ENCODE data around the gene VAPA. TPM values are rescaled to one million over a fixed set of nuclear protein-coding genes. Genes with fewer than 3 reads are reported as not detected.

VAPA gene
- total RNA-seq, 1 donor from 2014 or later, result 210 TPM

GRCh38 chr18:9989481-9989880 lies 75.7 kb downstream of the VAPA start:
- intact Hi-C loops (cut with DNase I), result no loop called here
- no peak overlapping the region for H3K4me3 ChIP-seq
- DNase-seq (ENCODE audit: extremely low spot score in 2 of 2), result peak in 1 of 2 donors; percentile 85
- H3K9me3 ChIP-seq, result no peaks in the 10 kb centered on the region
- H3K27ac ChIP-seq, result no peak overlapping the region
- H3K36me3 ChIP-seq, result no peaks in the 10 kb centered on the region
- peaks cover 16% of the 10 kb centered on the region for H3K4me1 ChIP-seq
- TF ChIP-seq, protein P1, sequence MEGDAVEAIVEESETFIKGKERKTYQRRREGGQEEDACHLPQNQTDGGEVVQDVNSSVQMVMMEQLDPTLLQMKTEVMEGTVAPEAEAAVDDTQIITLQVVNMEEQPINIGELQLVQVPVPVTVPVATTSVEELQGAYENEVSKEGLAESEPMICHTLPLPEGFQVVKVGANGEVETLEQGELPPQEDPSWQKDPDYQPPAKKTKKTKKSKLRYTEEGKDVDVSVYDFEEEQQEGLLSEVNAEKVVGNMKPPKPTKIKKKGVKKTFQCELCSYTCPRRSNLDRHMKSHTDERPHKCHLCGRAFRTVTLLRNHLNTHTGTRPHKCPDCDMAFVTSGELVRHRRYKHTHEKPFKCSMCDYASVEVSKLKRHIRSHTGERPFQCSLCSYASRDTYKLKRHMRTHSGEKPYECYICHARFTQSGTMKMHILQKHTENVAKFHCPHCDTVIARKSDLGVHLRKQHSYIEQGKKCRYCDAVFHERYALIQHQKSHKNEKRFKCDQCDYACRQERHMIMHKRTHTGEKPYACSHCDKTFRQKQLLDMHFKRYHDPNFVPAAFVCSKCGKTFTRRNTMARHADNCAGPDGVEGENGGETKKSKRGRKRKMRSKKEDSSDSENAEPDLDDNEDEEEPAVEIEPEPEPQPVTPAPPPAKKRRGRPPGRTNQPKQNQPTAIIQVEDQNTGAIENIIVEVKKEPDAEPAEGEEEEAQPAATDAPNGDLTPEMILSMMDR (IDR thresholded peaks at IDR 0.05), result no peak
- TF ChIP-seq POLR2A (IDR thresholded peaks at IDR 0.05) (no peak), POLR2AphosphoS5 (IDR thresholded peaks at IDR 0.05; ENCODE audit: insufficient read depth in 1 of 2, low read depth in 1 of 2) (no peak)
- no peaks in the 10 kb centered on the region for H3K27me3 ChIP-seq

DNA sequence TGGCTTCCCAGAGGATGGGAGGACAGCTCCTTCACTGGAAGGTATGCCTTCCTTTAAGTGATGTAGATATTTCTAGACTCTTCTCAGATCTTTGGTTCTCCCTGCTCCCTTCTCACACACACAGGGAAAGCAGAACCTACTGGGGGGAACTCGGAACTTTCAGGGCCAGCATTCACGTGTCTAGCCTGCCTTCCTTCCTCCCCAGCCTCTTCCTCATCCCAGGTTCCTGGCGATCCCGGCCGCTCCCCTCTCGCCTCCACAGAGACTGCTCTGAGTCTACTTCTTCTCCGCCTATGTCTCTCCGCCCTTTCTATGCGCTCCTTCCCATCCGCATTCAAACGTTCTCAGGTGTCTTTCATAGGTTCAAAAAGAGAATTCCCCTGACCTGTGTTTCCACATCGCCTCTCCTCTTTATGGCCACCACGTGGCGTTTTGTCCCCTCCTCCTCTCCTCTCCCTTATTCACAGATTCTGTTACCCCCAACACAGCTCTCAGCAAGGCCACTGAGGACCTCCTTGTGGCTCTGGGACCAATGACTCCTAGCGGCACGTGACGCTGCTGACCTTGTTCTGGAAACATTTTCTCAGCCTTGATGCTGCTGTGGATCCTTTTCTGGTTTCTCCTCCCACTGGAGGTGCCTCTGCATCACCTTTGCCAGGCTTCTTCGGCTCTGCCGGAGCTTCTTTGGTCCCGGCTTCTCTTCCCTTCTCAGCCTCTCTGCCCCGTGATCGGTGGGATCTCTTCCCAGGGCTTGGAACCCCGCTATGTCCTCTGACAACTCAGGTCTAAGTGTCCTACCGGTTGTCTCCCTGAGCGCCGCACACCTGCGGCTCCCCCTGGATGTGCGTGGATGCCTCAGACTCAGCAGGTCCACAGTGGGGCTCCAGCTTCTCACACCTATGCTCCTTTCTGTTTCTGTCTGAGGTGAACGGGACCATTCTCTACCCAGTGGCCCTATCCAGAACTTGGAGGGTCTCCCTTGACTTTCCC lies 77.5 kb downstream of the VAPA start:
- intact Hi-C loops (cut with DNase I), result no loop called here

DNA sequence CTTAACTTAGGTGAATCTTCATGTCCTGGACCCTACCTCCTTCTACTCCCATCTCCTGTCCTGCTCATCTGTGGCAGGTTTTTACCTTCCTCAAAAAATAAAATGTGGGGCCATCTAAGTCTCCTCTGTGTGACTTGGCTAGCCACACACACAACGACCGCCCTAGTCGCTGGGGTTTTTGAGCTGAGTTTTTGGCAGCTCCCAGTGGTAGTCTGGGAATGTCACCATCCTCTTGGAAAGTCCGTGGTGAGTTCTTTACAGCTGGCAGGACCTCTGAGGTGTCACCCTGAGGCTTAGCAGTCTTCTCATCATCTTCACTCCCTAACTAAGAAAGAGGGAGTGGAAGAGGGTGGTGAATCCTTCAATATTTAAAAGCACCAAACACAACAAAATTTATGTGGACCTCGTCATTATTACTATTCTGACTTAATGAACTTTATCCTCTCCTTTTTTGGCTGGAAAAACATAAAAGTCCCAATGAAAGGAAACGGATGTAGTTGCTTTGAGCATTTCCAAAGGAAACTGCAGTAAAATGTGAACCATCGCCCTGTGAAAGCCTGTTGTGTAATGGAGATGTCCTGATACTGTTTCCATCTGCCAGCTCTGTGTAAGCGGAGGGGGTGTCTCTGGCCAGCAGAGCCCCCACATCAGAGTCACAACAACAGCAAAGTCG lies 78.6 kb downstream of the VAPA start:
- H3K4me3 ChIP-seq, result no peak overlapping the region
- peak overlapping the region; percentile 39 for H3K27ac ChIP-seq
- intact Hi-C loops (cut with DNase I), result no loop called here
- H3K27me3 ChIP-seq, result no peaks in the 10 kb centered on the region
- DNase-seq (ENCODE audit: extremely low spot score in 2 of 2), result peak; percentile 70 to 90
- H3K36me3 ChIP-seq, result no peaks in the 10 kb centered on the region
- no peaks in the 10 kb centered on the region for H3K9me3 ChIP-seq
- peaks cover 34% of the 10 kb centered on the region for H3K4me1 ChIP-seq
- TF ChIP-seq, protein P1 (IDR thresholded peaks at IDR 0.05), result no peak
- TF ChIP-seq POLR2AphosphoS5 (IDR thresholded peaks at IDR 0.05; ENCODE audit: insufficient read depth in 1 of 2, low read depth in 1 of 2) (peak; percentile 33 to 42), POLR2A (IDR thresholded peaks at IDR 0.05) (no peak)

More for the DNA sequence above, 77.5 kb downstream of the VAPA start:
- peak; percentile 85 to 91 for DNase-seq (ENCODE audit: extremely low spot score in 2 of 2)
- Histone ChIP-seq H3K27me3 (no peaks in the 10 kb centered on the region), H3K27ac (no peak overlapping the region), H3K4me1 (peaks cover 33% of the 10 kb centered on the region), H3K9me3 (no peaks in the 10 kb centered on the region), H3K4me3 (no peak overlapping the region), H3K36me3 (no peaks in the 10 kb centered on the region)
- TF ChIP-seq, protein P1 (IDR thresholded peaks at IDR 0.05), result no peak
- TF ChIP-seq POLR2A (IDR thresholded peaks at IDR 0.05) (no peak), POLR2AphosphoS5 (IDR thresholded peaks at IDR 0.05; ENCODE audit: insufficient read depth in 1 of 2, low read depth in 1 of 2) (no peak)

GRCh38 chr18:9992973-9993520 lies 79.2 kb downstream of the VAPA start:
- peaks cover 34% of the 10 kb centered on the region for H3K4me1 ChIP-seq
- no peaks in the 10 kb centered on the region for H3K36me3 ChIP-seq
- H3K27ac ChIP-seq, result peak overlapping the region; percentile 39
- TF ChIP-seq POLR2A (IDR thresholded peaks at IDR 0.05) (no peak), POLR2AphosphoS5 (IDR thresholded peaks at IDR 0.05; ENCODE audit: insufficient read depth in 1 of 2, low read depth in 1 of 2) (no peak)
- TF ChIP-seq, protein P1 (IDR thresholded peaks at IDR 0.05), result no peak
- peak; percentile 22 to 90 for DNase-seq (ENCODE audit: extremely low spot score in 2 of 2)
- H3K9me3 ChIP-seq, result no peaks in the 10 kb centered on the region
- H3K4me3 ChIP-seq, result no peak overlapping the region
- H3K27me3 ChIP-seq, result no peaks in the 10 kb centered on the region
- intact Hi-C loops (cut with DNase I), result no loop called here

Data from vagina (tissue), 2 donors.